Measurements from ENCODE around the gene SPSB3.

The SPSB3 gene

GRCh38 chr16:1782408-1783264, at the start of gene SPSB3, which contains the start of gene NUBP2:
Gene SPSB3, minus strand, starts transcription at chr16:1782571. Its CDS starts 1,088 bp downstream, at chr16:1781483.
Gene NUBP2, plus strand, starts transcription at chr16:1782960. Its CDS starts 61 bp downstream, at chr16:1783021.
- peak; percentile 95 for DNase-seq

GRCh38 chr16:1831186-1832075, 49.1 kb upstream of the SPSB3 start:
- no peak for DNase-seq

GRCh38 chr16:1830213-1830612, 47.8 kb upstream of the SPSB3 start:
- DNase-seq = no peak

- no peak for DNase-seq
These were observed 46.5 kb upstream of the SPSB3 start for GRCh38 chr16:1828645-1829410.

- peak; percentile 32 for DNase-seq
These were observed 44.6 kb upstream of the SPSB3 start, which contains the start of the genes FAHD1 and HAGH for GRCh38 chr16:1826691-1827573. Gene FAHD1, plus strand, starts transcription at chr16:1827206. Its CDS starts 33 bp downstream, at chr16:1827239. Gene HAGH, minus strand, starts transcription at chr16:1826825. Its CDS starts 38 bp downstream, at chr16:1826787.

GRCh38 chr16:1825864-1826690, 43.7 kb upstream of the SPSB3 start:
- DNase-seq = no peak

GRCh38 chr16:1825381-1825863, 43.1 kb upstream of the SPSB3 start:
- DNase-seq = no peak

GRCh38 chr16:1823821-1824220, 41.5 kb upstream of the SPSB3 start:
- no peak for DNase-seq

GRCh38 chr16:1822801-1823200, 40.4 kb upstream of the SPSB3 start:
- DNase-seq = no peak

GRCh38 chr16:1821861-1822611, 39.7 kb upstream of the SPSB3 start:
- DNase-seq = no peak

GRCh38 chr16:1820946-1821290, 38.5 kb upstream of the SPSB3 start:
- no peak for DNase-seq

- DNase-seq = no peak
These were observed 38.0 kb upstream of the SPSB3 start for GRCh38 chr16:1820096-1820945.

- no peak for DNase-seq
These were observed 37.2 kb upstream of the SPSB3 start for GRCh38 chr16:1819611-1820010.

- no peak for DNase-seq
These were observed 36.6 kb upstream of the SPSB3 start for GRCh38 chr16:1818873-1819525.

- no peak for DNase-seq
These were observed 36.0 kb upstream of the SPSB3 start for GRCh38 chr16:1818204-1818872.

GRCh38 chr16:1817716-1818115, 35.3 kb upstream of the SPSB3 start:
- no peak for DNase-seq

GRCh38 chr16:1817276-1817589, 34.9 kb upstream of the SPSB3 start:
- DNase-seq = no peak
